22Rv1 (cell line): ENCODE results near the gene AAK1.

Experiments
- ZFX ChIP-seq: fragments of 450-650 bp; IDR thresholded peaks from 2 replicates; pipeline ENCODE4 v1.6.1; 2017; ENCODE audit warnings: antibody characterized with exemption, borderline replicate concordance
- TF ChIP-seq, protein P1 (sequence below): fragments of 450-650 bp; IDR thresholded peaks from 2 replicates; pipeline ENCODE4 v1.5.1; 2017; ENCODE audit warnings: mild to moderate bottlenecking

DNA sequence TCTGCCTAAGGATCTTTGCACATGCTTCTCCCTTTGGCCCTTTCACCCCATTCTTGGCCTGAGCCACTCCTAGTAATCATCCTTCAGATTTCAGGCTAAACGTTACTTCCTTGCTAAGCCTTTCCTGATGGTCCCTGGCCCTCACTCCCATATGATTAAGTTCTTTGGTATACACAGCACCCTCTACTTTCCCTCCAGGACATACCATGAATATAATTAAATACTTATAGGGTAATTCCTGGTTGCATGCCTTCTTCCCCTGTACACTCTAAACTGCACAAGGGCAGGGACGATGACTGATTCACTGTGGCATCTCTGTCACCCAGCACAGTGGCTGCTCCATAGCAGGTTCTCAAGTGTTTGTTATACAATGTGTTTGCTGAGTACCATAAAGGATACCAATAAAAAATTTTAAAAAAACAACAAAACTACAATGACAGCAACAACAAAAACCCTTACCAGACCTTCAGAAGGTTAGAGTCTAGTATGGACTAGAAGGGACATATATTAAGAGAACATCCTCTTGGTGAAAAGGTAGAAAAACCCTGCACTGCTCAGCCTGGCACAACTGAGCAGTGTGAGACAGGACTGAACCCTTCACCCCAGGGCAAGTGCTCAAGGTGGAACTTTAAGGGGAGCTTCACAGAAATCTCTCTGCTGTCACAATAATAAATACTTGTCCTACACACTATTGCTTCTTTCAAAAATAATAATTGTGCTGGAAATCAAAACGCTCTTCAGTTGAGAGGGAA, 76.2 kb downstream of the AAK1 start:
- TF ChIP-seq, protein P1, sequence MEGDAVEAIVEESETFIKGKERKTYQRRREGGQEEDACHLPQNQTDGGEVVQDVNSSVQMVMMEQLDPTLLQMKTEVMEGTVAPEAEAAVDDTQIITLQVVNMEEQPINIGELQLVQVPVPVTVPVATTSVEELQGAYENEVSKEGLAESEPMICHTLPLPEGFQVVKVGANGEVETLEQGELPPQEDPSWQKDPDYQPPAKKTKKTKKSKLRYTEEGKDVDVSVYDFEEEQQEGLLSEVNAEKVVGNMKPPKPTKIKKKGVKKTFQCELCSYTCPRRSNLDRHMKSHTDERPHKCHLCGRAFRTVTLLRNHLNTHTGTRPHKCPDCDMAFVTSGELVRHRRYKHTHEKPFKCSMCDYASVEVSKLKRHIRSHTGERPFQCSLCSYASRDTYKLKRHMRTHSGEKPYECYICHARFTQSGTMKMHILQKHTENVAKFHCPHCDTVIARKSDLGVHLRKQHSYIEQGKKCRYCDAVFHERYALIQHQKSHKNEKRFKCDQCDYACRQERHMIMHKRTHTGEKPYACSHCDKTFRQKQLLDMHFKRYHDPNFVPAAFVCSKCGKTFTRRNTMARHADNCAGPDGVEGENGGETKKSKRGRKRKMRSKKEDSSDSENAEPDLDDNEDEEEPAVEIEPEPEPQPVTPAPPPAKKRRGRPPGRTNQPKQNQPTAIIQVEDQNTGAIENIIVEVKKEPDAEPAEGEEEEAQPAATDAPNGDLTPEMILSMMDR = no peak
- TF ChIP-seq ZFX = no peak
